ENCODE measurements around the gene SPDEF. TPM values are rescaled to one million over a fixed set of nuclear protein-coding genes. Genes with fewer than 3 reads are reported as not detected.

Gene SPDEF
- total and polyA plus RNA-seq, 8 donors: 0.93 to 6.0 (median 1.8) TPM

GRCh38 chr6:34510299-34510698, 45.8 kb downstream of the SPDEF start:
- no peak for ATAC-seq
- peaks cover 0 to 11% of the 10 kb centered on the region in 2 donors for H3K9me3 ChIP-seq
- TF ChIP-seq CTCF (IDR thresholded peaks at IDR 0.05): no peak
- no peak overlapping the region for H3K27ac ChIP-seq
- no peaks in the 10 kb centered on the region for H3K4me1 ChIP-seq
- H3K4me3 ChIP-seq: no peak overlapping the region
- H3K36me3 ChIP-seq: no peaks in the 10 kb centered on the region
- intact Hi-C loops (cut with DNase I): no loop called here
- no peak for DNase-seq
- H3K27me3 ChIP-seq: peaks cover 0 to 20% of the 10 kb centered on the region in 2 donors

GRCh38 chr6:34509782-34510181, 46.3 kb downstream of the SPDEF start:
- no peak for ATAC-seq
- H3K4me1 ChIP-seq: no peaks in the 10 kb centered on the region
- no peaks in the 10 kb centered on the region for H3K36me3 ChIP-seq
- peaks cover 0 to 15% of the 10 kb centered on the region in 2 donors for H3K27me3 ChIP-seq
- no peak for TF ChIP-seq CTCF (IDR thresholded peaks at IDR 0.05)
- H3K27ac ChIP-seq: no peak overlapping the region
- H3K9me3 ChIP-seq: peaks cover 0 to 11% of the 10 kb centered on the region in 2 donors
- H3K4me3 ChIP-seq: no peak overlapping the region
- no peak for DNase-seq
- intact Hi-C loops (cut with DNase I): no loop called here

- no peak overlapping the region for H3K27ac ChIP-seq
- intact Hi-C loops (cut with DNase I): no loop called here
Measured at GRCh38 chr6:34508425-34508824, 47.7 kb downstream of the SPDEF start.

GRCh38 chr6:34506718-34507117, 49.4 kb downstream of the SPDEF start:
- ATAC-seq (no peak), DNase-seq (no peak)
- no peaks in the 10 kb centered on the region for H3K4me1 ChIP-seq
- peaks cover 0 to 18% of the 10 kb centered on the region in 2 donors for H3K9me3 ChIP-seq
- intact Hi-C loops (cut with DNase I): no loop called here
- no peaks in the 10 kb centered on the region for H3K27me3 ChIP-seq
- no peak overlapping the region for H3K4me3 ChIP-seq
- TF ChIP-seq CTCF (IDR thresholded peaks at IDR 0.05): no peak
- H3K36me3 ChIP-seq: no peaks in the 10 kb centered on the region
- H3K27ac ChIP-seq: no peak overlapping the region

More at GRCh38 chr6:34508425-34508824, 47.7 kb downstream of the SPDEF start:
- DNase-seq (no peak), ATAC-seq (no peak)
- H3K9me3 ChIP-seq: peaks cover 0 to 11% of the 10 kb centered on the region in 2 donors
- no peaks in the 10 kb centered on the region for H3K36me3 ChIP-seq
- peaks cover 0 to 1% of the 10 kb centered on the region in 2 donors for H3K27me3 ChIP-seq
- H3K4me3 ChIP-seq: no peak overlapping the region
- no peak for TF ChIP-seq CTCF (IDR thresholded peaks at IDR 0.05)
- no peaks in the 10 kb centered on the region for H3K4me1 ChIP-seq

GRCh38 chr6:34497411-34497810, 58.7 kb downstream of the SPDEF start:
- no peaks in the 10 kb centered on the region for H3K4me1 ChIP-seq
- H3K36me3 ChIP-seq: no peaks in the 10 kb centered on the region
- H3K27me3 ChIP-seq: no peaks in the 10 kb centered on the region
- no peak for TF ChIP-seq CTCF (IDR thresholded peaks at IDR 0.05)
- intact Hi-C loops (cut with DNase I): no loop called here
- H3K9me3 ChIP-seq: peaks cover 0 to 21% of the 10 kb centered on the region in 2 donors
- no peak for ATAC-seq
- no peak overlapping the region for H3K4me3 ChIP-seq
- no peak for DNase-seq
- no peak overlapping the region for H3K27ac ChIP-seq
